H54 (cell line): ENCODE data around the gene KLF15.
"Not testable (repeated sequence)": the region's sequence is repeated elsewhere in the genome, so short reads cannot be mapped to it uniquely, and the experiment has no call there.

Source experiments
- DNase-seq: peaks from one replicate; pipeline ENCODE4 v3.0.0; 2011; ENCODE audit warnings: low spot score, mixed read lengths; ENCODE audit not compliant: insufficient read length
- FAIRE-seq: peaks from 3 replicates; lab custom pipeline; 2011; peaks lifted over from hg19 to GRCh38; lab: Jason Lieb, UNC
- POLR2A ChIP-seq: IDR thresholded peaks from 2 replicates; pipeline ENCODE4 v1.6.1; 2011; ENCODE audit warnings: low read depth, mild to moderate bottlenecking, low read length

KLF15 gene

GRCh38 chr3:126342211-126342610 lies 15.0 kb downstream of the KLF15 start:
- DNase-seq (no peak), FAIRE-seq (no peak)
- no peak for TF ChIP-seq POLR2A

GRCh38 chr3:126341755-126342150 lies 15.5 kb downstream of the KLF15 start:
- DNase-seq (no peak), FAIRE-seq (no peak)
- no peak for TF ChIP-seq POLR2A

- TF ChIP-seq POLR2A = no peak
- no peak for DNase-seq
- no peak for FAIRE-seq
These were observed 16.1 kb downstream of the KLF15 start for GRCh38 chr3:126340943-126341754.

- TF ChIP-seq POLR2A = no peak
- FAIRE-seq = no peak
- DNase-seq = no peak
These were observed 16.6 kb downstream of the KLF15 start for GRCh38 chr3:126340596-126340942.

- DNase-seq (no peak), FAIRE-seq (no peak)
- no peak for TF ChIP-seq POLR2A
These were observed 17.1 kb downstream of the KLF15 start for GRCh38 chr3:126340081-126340511.

GRCh38 chr3:126339466-126339865 lies 17.7 kb downstream of the KLF15 start:
- no peak for TF ChIP-seq POLR2A
- DNase-seq = no peak
- no peak for FAIRE-seq

- DNase-seq = no peak
- no peak for TF ChIP-seq POLR2A
These were observed 18.4 kb downstream of the KLF15 start for GRCh38 chr3:126338790-126339288.

GRCh38 chr3:126337980-126338651 lies 19.1 kb downstream of the KLF15 start:
- no peak for FAIRE-seq
- no peak for DNase-seq
- no peak for TF ChIP-seq POLR2A

More at GRCh38 chr3:126338790-126339288, 18.4 kb downstream of the KLF15 start:
- no peak for FAIRE-seq

- not testable (repeated sequence) for FAIRE-seq, DNase-seq
These were observed 25.3 kb downstream of the KLF15 start for GRCh38 chr3:126331812-126332336.

- DNase-seq = no peak
- FAIRE-seq = no peak
- TF ChIP-seq POLR2A = no peak
These were observed 27.1 kb downstream of the KLF15 start for GRCh38 chr3:126329927-126330725.

- TF ChIP-seq POLR2A = no peak
- DNase-seq = no peak
- no peak for FAIRE-seq
These were observed 30.6 kb downstream of the KLF15 start for GRCh38 chr3:126326629-126327028.

GRCh38 chr3:126322181-126322967 lies 34.8 kb downstream of the KLF15 start:
- TF ChIP-seq POLR2A = no peak
- FAIRE-seq (no peak), DNase-seq (no peak)

- DNase-seq = no peak
- no peak for TF ChIP-seq POLR2A
- FAIRE-seq = no peak
These were observed 35.7 kb downstream of the KLF15 start for GRCh38 chr3:126321490-126321889.
